ENCODE data around the gene ABAT. TPM values are rescaled to one million over a fixed set of nuclear protein-coding genes. Genes with fewer than 3 reads are reported as not detected.
A peak's percentile ranks its signal among the peaks of the same experiment; 100 is the strongest.

Gene ABAT
- total and polyA plus RNA-seq, 2 of the 8 experiments (the other 6 are each of a cell fraction or from before 2014, with no cell fraction given): 6.4 to 8.4 TPM

DNA sequence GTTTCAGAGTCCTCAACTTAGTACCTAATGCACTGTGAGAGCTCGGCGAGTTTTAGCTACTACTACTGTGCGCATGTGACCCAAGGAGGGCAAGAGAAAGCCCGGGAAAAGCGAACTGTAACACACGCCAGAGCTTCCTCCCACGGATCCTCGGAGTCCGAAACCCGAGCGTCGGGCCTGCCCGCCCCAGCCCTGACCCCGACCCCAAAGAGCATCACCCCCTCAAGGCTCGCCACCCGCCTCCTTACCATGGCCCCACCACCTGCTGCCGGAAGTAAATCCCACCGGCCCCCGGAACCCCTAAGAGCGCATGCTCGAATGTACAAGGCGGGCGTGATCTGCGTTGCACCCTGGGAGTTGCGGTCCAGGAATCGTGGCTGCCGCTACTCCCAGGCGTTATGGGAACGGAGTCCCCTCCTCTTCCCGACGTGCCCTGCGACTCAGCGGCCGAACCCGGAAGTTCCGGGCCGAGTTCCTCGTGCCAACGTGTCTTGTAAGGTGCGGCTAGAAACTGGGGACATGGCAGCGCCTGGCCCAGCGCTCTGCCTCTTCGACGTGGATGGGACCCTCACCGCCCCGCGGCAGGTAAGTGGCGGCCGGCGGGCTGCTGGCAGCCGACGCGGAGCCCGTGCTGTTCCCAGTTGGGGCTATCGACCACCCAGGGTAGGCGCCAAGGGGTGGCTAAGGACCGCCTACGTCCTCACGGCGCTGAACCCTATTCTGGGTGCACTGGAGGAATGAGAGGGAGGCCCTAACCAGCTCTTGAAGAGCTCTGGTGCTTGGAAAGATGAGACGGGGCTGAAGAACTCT, 123.2 kb downstream of the ABAT start, which contains the start of the genes PMM2 and TMEM186 (continued):
- TF ChIP-seq TEAD4 (IDR thresholded peaks at IDR 0.05; ENCODE audit: low read depth, low read length) (no peak; the same call in 1 of the 2 replicates), SP2 (IDR thresholded peaks at IDR 0.05; ENCODE audit: low read length) (no peak), NANOG (IDR thresholded peaks at IDR 0.05; ENCODE audit: insufficient read depth, low read depth, low read length, poor library complexity, severe bottlenecking) (no peak), SIX5 (IDR thresholded peaks at IDR 0.05; ENCODE audit: low read depth, low read length) (peak; percentile 46), HDAC6 (IDR thresholded peaks at IDR 0.05; ENCODE audit: low read depth, low read length) (no peak), TCF12 (IDR thresholded peaks at IDR 0.05; ENCODE audit: low read depth, low read length) (no peak), YY1 (IDR thresholded peaks at IDR 0.05; ENCODE audit: low read depth, low read length) (no peak; the same call in none of the 2 replicates), JUN (IDR thresholded peaks at IDR 0.05; ENCODE audit: low read depth, low read length) (no peak), FOSL1 (IDR thresholded peaks at IDR 0.05; ENCODE audit: insufficient read depth, low read depth, low read length) (no peak), SP4 (IDR thresholded peaks at IDR 0.05; ENCODE audit: low read length) (no peak; the same call in 1 of the 2 replicates), RNF2 (IDR thresholded peaks at IDR 0.05; ENCODE audit: borderline replicate concordance, low read depth, low read length, missing control alignments, poor library complexity, severe bottlenecking) (no peak), SP1 (IDR thresholded peaks at IDR 0.05; ENCODE audit: low read depth, low read length) (peak; percentile 36; the same call in 1 of the 2 replicates), ATF3 (IDR thresholded peaks at IDR 0.05; ENCODE audit: insufficient read depth, low read depth, low read length) (no peak), EZH2 (IDR thresholded peaks at IDR 0.05; ENCODE audit: low read depth, low read length, severe bottlenecking) (no peak), RAD21 (IDR thresholded peaks at IDR 0.05 in 1 of 2, conservative IDR thresholded peaks at IDR 0.05 in 1 of 2; ENCODE audit: low read depth in 2 of 2, low read length in 2 of 2) (no peak), KDM1A (IDR thresholded peaks at IDR 0.05; ENCODE audit: borderline replicate concordance, low read length) (no peak)
- TF ChIP-seq, protein P1, sequence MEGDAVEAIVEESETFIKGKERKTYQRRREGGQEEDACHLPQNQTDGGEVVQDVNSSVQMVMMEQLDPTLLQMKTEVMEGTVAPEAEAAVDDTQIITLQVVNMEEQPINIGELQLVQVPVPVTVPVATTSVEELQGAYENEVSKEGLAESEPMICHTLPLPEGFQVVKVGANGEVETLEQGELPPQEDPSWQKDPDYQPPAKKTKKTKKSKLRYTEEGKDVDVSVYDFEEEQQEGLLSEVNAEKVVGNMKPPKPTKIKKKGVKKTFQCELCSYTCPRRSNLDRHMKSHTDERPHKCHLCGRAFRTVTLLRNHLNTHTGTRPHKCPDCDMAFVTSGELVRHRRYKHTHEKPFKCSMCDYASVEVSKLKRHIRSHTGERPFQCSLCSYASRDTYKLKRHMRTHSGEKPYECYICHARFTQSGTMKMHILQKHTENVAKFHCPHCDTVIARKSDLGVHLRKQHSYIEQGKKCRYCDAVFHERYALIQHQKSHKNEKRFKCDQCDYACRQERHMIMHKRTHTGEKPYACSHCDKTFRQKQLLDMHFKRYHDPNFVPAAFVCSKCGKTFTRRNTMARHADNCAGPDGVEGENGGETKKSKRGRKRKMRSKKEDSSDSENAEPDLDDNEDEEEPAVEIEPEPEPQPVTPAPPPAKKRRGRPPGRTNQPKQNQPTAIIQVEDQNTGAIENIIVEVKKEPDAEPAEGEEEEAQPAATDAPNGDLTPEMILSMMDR (IDR thresholded peaks at IDR 0.05; ENCODE audit: control extremely low read depth in 1 of 3, insufficient read depth in 1 of 3, low read depth in 1 of 3, low read length in 3 of 3): no peak
- TF ChIP-seq, protein P2, sequence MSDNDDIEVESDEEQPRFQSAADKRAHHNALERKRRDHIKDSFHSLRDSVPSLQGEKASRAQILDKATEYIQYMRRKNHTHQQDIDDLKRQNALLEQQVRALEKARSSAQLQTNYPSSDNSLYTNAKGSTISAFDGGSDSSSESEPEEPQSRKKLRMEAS (IDR thresholded peaks at IDR 0.05): peak; percentile 99
